ENCODE results near the gene PSMA6. TPM values are rescaled to one million over a fixed set of nuclear protein-coding genes. Genes with fewer than 3 reads are reported as not detected.
A peak's percentile ranks its signal among the peaks of the same experiment; 100 is the strongest.

The PSMA6 gene
- total and polyA plus RNA-seq, 2 of the 13 experiments (the other 11 are each of a cell fraction or from before 2014, with no cell fraction given), result 525 to 1,109 TPM

- TF ChIP-seq ZNF281 (CRISPR knock-in tag; IDR thresholded peaks at IDR 0.05; ENCODE audit: borderline replicate concordance), result no peak
- TF ChIP-seq HNF4A (CRISPR knock-in tag; IDR thresholded peaks at IDR 0.05), result no peak; the same call in 1 of the 2 replicates
- TF ChIP-seq ATF5 (CRISPR knock-in tag; IDR thresholded peaks at IDR 0.05; ENCODE audit: low read depth), result no peak
- no peak for TF ChIP-seq HDAC6 (IDR thresholded peaks at IDR 0.05; ENCODE audit: low read depth, low read length)
- TF ChIP-seq POLR2AphosphoS5 (IDR thresholded peaks at IDR 0.05; ENCODE audit: low read depth, low read length), result no peak
- TF ChIP-seq ZNF580 (CRISPR knock-in tag; IDR thresholded peaks at IDR 0.05; ENCODE audit: borderline replicate concordance, low read depth), result no peak
- TF ChIP-seq ZNF770 (CRISPR knock-in tag; IDR thresholded peaks at IDR 0.05), result peak; percentile 64; the same call in 1 of the 2 replicates
- no peak for TF ChIP-seq MEIS1 (CRISPR knock-in tag; IDR thresholded peaks at IDR 0.05; ENCODE audit: borderline replicate concordance)
- no peak for TF ChIP-seq HDAC2 (CRISPR knock-in tag; IDR thresholded peaks at IDR 0.05)
- no peak for TF ChIP-seq SNRNP70 (IDR thresholded peaks at IDR 0.05; ENCODE audit: low read depth, low read length)
- no peak for TF ChIP-seq TEAD3 (CRISPR knock-in tag; optimal IDR thresholded peaks at IDR 0.05; ENCODE audit: borderline replicate concordance)
- no peak for TF ChIP-seq TEAD2 (CRISPR knock-in tag; IDR thresholded peaks at IDR 0.05)
- TF ChIP-seq ZNF317 (CRISPR knock-in tag; IDR thresholded peaks at IDR 0.05), result 0 out of 2 replicates have a peak, but pooled peaks have one; percentile 37
- no peak for TF ChIP-seq ZC3H4 (CRISPR knock-in tag; IDR thresholded peaks at IDR 0.05; ENCODE audit: borderline replicate concordance)
- TF ChIP-seq SOX13 (IDR thresholded peaks at IDR 0.05), result no peak
- no peak for TF ChIP-seq SOX13 (CRISPR knock-in tag; conservative IDR thresholded peaks at IDR 0.05 in 1 of 2, IDR thresholded peaks at IDR 0.05 in 1 of 2)
- no peak for TF ChIP-seq SP1 (IDR thresholded peaks at IDR 0.05)
- TF ChIP-seq SP1 (CRISPR knock-in tag; IDR thresholded peaks at IDR 0.05), result no peak
- TF ChIP-seq ZEB1 (IDR thresholded peaks at IDR 0.05; ENCODE audit: insufficient replicate concordance, low read depth), result no peak
- no peak for TF ChIP-seq ZNF7 (CRISPR knock-in tag; IDR thresholded peaks at IDR 0.05)
- no peak for TF ChIP-seq EHMT2 (IDR thresholded peaks at IDR 0.05; ENCODE audit: borderline replicate concordance, low read depth, low read length)
- no peak for TF ChIP-seq ZNF547 (CRISPR knock-in tag; IDR thresholded peaks at IDR 0.05)
- no peak for TF ChIP-seq RFXAP (CRISPR knock-in tag; IDR thresholded peaks at IDR 0.05; ENCODE audit: borderline replicate concordance)
Observed at GRCh38 chr14:35346738-35347322, 54.6 kb downstream of the PSMA6 start (continued).
